ENCODE results near the gene IL17D. TPM values are rescaled to one million over a fixed set of nuclear protein-coding genes. Genes with fewer than 3 reads are reported as not detected.

IL17D gene
- total and polyA plus RNA-seq, 2 donors (not counting 3 experiments of a cell fraction or from before 2014, with no cell fraction given): 4.0 to 6.1 TPM

DNA sequence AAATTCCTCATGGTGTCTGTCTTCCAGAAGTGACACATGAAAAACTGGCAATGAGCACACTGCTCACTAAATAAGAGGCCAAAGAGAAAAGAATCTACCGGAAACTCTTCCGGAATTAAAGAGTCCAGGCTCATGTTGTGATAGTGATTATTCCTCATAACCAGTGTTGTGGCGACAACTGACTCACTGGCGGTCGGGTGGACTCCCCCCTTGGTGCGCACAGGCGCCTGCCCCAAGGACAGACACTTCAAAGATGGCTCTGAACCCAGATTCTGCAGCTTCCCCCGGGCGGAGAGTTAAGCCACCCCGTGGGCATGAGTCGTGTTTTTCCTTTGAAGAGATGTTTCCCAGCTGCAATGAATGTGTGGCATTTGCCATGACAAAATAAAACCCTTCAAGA lies 10.3 kb downstream of the IL17D start:
- Histone ChIP-seq H3K9me1 (replicated peaks; ENCODE audit: control insufficient read depth, extremely low read depth, insufficient read depth, low read length) (no peaks in the 10 kb centered on the region), H3K4me3 (replicated peaks in 1 of 3; ENCODE audit: insufficient read depth in 1 of 3, low read depth in 1 of 3, low read length in 3 of 3) (no peak overlapping the region), H3K79me2 (ENCODE audit: control insufficient read depth, insufficient read depth, low read length) (no peaks in the 10 kb centered on the region), H4K20me1 (replicated peaks; ENCODE audit: control insufficient read depth, extremely low read depth, insufficient read depth, low read length) (no peaks in the 10 kb centered on the region), H3K27me3 (ENCODE audit: control insufficient read depth in 2 of 2, insufficient read depth in 2 of 2, low read length in 2 of 2) (no peaks in the 10 kb centered on the region), H3K4me2 (ENCODE audit: insufficient read depth, low read length) (peak overlapping the region; percentile 8), H3K36me3 (ENCODE audit: control insufficient read depth in 2 of 2, extremely low read depth in 1 of 2, insufficient read depth in 2 of 2, low read length in 2 of 2) (no peaks in the 10 kb centered on the region), H3K4me1 (ENCODE audit: control insufficient read depth, extremely low read depth, insufficient read depth, low read length) (peaks cover 38% of the 10 kb centered on the region), H3K9me3 (replicated peaks; ENCODE audit: control insufficient read depth, insufficient read depth, low read length) (no peaks in the 10 kb centered on the region), H2AFZ (ENCODE audit: low read depth, low read length) (no peak overlapping the region), H3K27ac (ENCODE audit: insufficient read depth, low read depth, low read length) (peak overlapping the region; percentile 56), H3K9ac (replicated peaks; ENCODE audit: extremely low read depth, insufficient read depth, low read length) (peak overlapping the region; percentile 6)
- no TSS peak for BruUV-seq (replicated peaks)
- TF ChIP-seq POLR2AphosphoS5 (IDR thresholded peaks at IDR 0.05; ENCODE audit: insufficient read depth, low read depth, low read length) (no peak), FOS (IDR thresholded peaks at IDR 0.05; ENCODE audit: borderline replicate concordance, insufficient read depth, low read length) (peak; percentile 25)
- ChIA-PET CTCF (interaction anchor here (1.3 to 5.5 kb wide), 11 partner anchors 10 to 221 kb away, joined by 3 to 73 read pairs (median 9); partner anchors contain the start of gene IL17D), POLR2A (interaction anchor here (1.4 kb wide), 1 partner anchor 101 kb away, joined by 6 read pairs; no protein-coding TSS in a partner anchor)
- no peak for FAIRE-seq
- dilution Hi-C loops (cut with MboI; ENCODE audit: extremely low pct_ligation_motif_present, low sequenced_read_pairs) (no loop called here), intact Hi-C loops (cut with micrococcal nuclease) (loop anchor here (1.0 to 2.0 kb wide), 4 partner anchors 9 to 101 kb away; no protein-coding TSS in a partner anchor)
- peak; percentile 38 for DNase-seq (ENCODE audit: low read depth, low spot score)

DNA sequence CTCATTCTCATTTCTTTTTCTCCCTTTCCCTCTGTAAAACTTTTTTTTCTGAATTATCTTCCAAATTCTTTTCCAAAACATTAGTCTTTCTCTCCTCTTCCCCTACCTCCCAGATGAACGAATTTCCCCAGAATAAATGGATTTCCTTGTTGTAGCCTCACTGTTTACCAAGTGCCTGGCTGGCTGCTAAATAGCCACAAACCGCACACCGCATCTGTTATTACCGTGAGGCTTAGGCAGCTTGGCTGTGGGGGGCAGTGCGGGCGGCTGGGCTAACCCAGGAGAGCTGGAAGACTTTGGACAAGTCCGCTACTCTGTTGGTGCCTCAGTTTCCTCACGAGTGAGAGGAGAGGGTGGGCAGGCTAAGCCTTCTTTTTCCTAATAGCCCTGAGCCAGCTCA lies 10.7 kb downstream of the IL17D start:
- H3K4me3 ChIP-seq (replicated peaks in 1 of 3; ENCODE audit: insufficient read depth in 1 of 3, low read depth in 1 of 3, low read length in 3 of 3): no peak overlapping the region
- no peaks in the 10 kb centered on the region for H4K20me1 ChIP-seq (replicated peaks; ENCODE audit: control insufficient read depth, extremely low read depth, insufficient read depth, low read length)
- no peaks in the 10 kb centered on the region for H3K9me1 ChIP-seq (replicated peaks; ENCODE audit: control insufficient read depth, extremely low read depth, insufficient read depth, low read length)
- TF ChIP-seq POLR2AphosphoS5 (IDR thresholded peaks at IDR 0.05; ENCODE audit: insufficient read depth, low read depth, low read length) (no peak), MYC (IDR thresholded peaks at IDR 0.05; ENCODE audit: low read depth, low read length) (no peak), EZH2 (IDR thresholded peaks at IDR 0.05; ENCODE audit: borderline replicate concordance, low read depth, low read length, severe bottlenecking) (no peak), JUN (IDR thresholded peaks at IDR 0.05; ENCODE audit: borderline replicate concordance, insufficient read depth, insufficient read length, low read depth) (no peak), GATA2 (IDR thresholded peaks at IDR 0.05; ENCODE audit: insufficient read depth, insufficient read length, low read depth, low read length) (no peak), POLR2A (IDR thresholded peaks at IDR 0.05; ENCODE audit: low read depth, low read length) (no peak), FOS (IDR thresholded peaks at IDR 0.05; ENCODE audit: borderline replicate concordance, insufficient read depth, low read length) (no peak)
- TF ChIP-seq, protein P1, sequence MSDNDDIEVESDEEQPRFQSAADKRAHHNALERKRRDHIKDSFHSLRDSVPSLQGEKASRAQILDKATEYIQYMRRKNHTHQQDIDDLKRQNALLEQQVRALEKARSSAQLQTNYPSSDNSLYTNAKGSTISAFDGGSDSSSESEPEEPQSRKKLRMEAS (IDR thresholded peaks at IDR 0.05; ENCODE audit: insufficient read depth, insufficient read length): no peak
- TF ChIP-seq, protein P2, sequence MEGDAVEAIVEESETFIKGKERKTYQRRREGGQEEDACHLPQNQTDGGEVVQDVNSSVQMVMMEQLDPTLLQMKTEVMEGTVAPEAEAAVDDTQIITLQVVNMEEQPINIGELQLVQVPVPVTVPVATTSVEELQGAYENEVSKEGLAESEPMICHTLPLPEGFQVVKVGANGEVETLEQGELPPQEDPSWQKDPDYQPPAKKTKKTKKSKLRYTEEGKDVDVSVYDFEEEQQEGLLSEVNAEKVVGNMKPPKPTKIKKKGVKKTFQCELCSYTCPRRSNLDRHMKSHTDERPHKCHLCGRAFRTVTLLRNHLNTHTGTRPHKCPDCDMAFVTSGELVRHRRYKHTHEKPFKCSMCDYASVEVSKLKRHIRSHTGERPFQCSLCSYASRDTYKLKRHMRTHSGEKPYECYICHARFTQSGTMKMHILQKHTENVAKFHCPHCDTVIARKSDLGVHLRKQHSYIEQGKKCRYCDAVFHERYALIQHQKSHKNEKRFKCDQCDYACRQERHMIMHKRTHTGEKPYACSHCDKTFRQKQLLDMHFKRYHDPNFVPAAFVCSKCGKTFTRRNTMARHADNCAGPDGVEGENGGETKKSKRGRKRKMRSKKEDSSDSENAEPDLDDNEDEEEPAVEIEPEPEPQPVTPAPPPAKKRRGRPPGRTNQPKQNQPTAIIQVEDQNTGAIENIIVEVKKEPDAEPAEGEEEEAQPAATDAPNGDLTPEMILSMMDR (IDR thresholded peaks at IDR 0.05; ENCODE audit: extremely low read depth in 1 of 2, insufficient read depth in 1 of 2, low read depth in 1 of 2, low read length in 2 of 2): no peak
- POLR2A ChIA-PET: interaction anchor here (0.7 to 1.4 kb wide), 2 partner anchors 10 to 101 kb away, joined by 3 to 6 read pairs; partner anchors contain the start of gene IL17D
- DNase-seq (ENCODE audit: low read depth, low spot score): no peak
- no peaks in the 10 kb centered on the region for H3K36me3 ChIP-seq (ENCODE audit: control insufficient read depth in 2 of 2, extremely low read depth in 1 of 2, insufficient read depth in 2 of 2, low read length in 2 of 2)
- intact Hi-C loops (cut with micrococcal nuclease) (loop anchor here (1.0 to 2.0 kb wide), 3 partner anchors 8 to 75 kb away; no protein-coding TSS in a partner anchor), dilution Hi-C loops (cut with MboI; ENCODE audit: extremely low pct_ligation_motif_present, low sequenced_read_pairs) (no loop called here)
- peak overlapping the region; percentile 23 for H3K27ac ChIP-seq (ENCODE audit: insufficient read depth, low read depth, low read length)
- peak overlapping the region; percentile 6 for H3K9ac ChIP-seq (replicated peaks; ENCODE audit: extremely low read depth, insufficient read depth, low read length)
- no TSS peak for BruUV-seq (replicated peaks)
- no peak for FAIRE-seq
- no peak overlapping the region for H3K4me2 ChIP-seq (ENCODE audit: insufficient read depth, low read length)
- H3K4me1 ChIP-seq (ENCODE audit: control insufficient read depth, extremely low read depth, insufficient read depth, low read length): peaks cover 36% of the 10 kb centered on the region
- CTCF ChIA-PET: interaction anchor here (0.9 to 5.5 kb wide), 15 partner anchors 9 to 221 kb away, joined by 3 to 73 read pairs (median 6); partner anchors contain the start of genes EEF1AKMT1 and IL17D
- no peaks in the 10 kb centered on the region for H3K9me3 ChIP-seq (replicated peaks; ENCODE audit: control insufficient read depth, insufficient read depth, low read length)
- H3K79me2 ChIP-seq (ENCODE audit: control insufficient read depth, insufficient read depth, low read length): no peaks in the 10 kb centered on the region
- H2AFZ ChIP-seq (ENCODE audit: low read depth, low read length): no peak overlapping the region
- H3K27me3 ChIP-seq (ENCODE audit: control insufficient read depth in 2 of 2, insufficient read depth in 2 of 2, low read length in 2 of 2): no peaks in the 10 kb centered on the region
